OCI-LY3 (cell line): ENCODE data around the gene JPH4.

Source experiments
- EZH2phosphoT487 ChIP-seq: fragments of 200-600 bp; shearing (Covaris generic); IDR thresholded peaks from 2 replicates; pipeline ENCODE4 v1.6.1; 2018; ENCODE audit warnings: antibody characterized with exemption, mixed run types, low read depth
- TF ChIP-seq, protein P1 (sequence below): fragments of 200-600, 300-600 bp; sonication (generic); IDR thresholded peaks from 2 replicates; pipeline ENCODE4 v1.5.1; 2014; ENCODE audit warnings: antibody characterized with exemption, low read length, low read depth

DNA sequence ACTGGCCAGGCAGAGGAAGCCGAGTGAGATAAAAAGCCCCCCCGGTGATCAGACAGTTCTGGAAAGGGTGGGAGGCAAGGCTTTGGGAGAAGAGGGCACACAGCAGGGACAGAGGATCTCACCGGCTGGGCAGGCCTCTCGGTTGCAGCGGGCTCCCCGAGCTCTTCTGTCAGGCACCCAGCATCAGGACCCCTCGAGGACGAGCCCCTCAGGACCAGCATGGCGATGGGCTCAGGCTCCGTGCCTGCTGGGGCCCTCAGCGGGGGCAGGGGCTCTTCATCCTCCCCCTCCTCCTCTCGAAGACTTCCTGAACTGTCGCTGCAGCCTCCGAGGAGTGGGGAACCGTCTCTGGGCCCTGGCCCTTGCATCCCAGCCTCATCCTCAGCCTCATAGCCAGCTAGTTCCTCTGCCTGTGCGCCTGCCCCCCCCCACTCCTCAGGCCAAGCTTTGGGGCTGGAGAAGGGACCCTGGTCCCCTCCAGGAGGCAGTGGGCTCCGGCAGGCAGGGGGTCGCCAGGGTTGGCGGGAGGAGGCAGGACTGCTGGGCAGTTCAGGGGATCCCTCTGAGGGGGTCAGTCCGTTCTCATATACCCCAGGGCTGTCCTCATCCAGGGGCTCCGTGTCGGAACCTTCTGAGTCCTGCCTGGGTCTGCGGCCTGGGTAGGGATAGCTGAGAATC is 7.6 kb downstream of the JPH4 start:
- TF ChIP-seq, protein P1, sequence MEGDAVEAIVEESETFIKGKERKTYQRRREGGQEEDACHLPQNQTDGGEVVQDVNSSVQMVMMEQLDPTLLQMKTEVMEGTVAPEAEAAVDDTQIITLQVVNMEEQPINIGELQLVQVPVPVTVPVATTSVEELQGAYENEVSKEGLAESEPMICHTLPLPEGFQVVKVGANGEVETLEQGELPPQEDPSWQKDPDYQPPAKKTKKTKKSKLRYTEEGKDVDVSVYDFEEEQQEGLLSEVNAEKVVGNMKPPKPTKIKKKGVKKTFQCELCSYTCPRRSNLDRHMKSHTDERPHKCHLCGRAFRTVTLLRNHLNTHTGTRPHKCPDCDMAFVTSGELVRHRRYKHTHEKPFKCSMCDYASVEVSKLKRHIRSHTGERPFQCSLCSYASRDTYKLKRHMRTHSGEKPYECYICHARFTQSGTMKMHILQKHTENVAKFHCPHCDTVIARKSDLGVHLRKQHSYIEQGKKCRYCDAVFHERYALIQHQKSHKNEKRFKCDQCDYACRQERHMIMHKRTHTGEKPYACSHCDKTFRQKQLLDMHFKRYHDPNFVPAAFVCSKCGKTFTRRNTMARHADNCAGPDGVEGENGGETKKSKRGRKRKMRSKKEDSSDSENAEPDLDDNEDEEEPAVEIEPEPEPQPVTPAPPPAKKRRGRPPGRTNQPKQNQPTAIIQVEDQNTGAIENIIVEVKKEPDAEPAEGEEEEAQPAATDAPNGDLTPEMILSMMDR = no peak
- no peak for TF ChIP-seq EZH2phosphoT487
